B cell (primary cell): ENCODE measurements around the gene MYG1. TPM values are rescaled to one million over a fixed set of nuclear protein-coding genes. Genes with fewer than 3 reads are reported as not detected.

Source experiments
- ATAC-seq: fragments of 200-7000 bp; cut with Tn5 transposase; one replicate; pipeline ENCODE4 v1.10.0; 2021; ENCODE audit warnings: low read depth, mild to moderate bottlenecking, moderate number of reproducible peaks, moderate library complexity
- CTCF ChIA-PET: fragments of 350-600 bp; sonication (Branson Sonifier 250); formaldehyde crosslinking; loops from one replicate; lab custom pipeline; 2021; ENCODE audit warnings: antibody characterized with exemption, inconsistent platforms; lab: Charles Lee
- POLR2A ChIA-PET: fragments of 350-600 bp; sonication (Branson Sonifier 250); formaldehyde crosslinking; loops from one replicate; lab custom pipeline; 2021; ENCODE audit warnings: antibody characterized with exemption; lab: Charles Lee
- DNase-seq: peaks from one replicate; pipeline ENCODE4 v3.0.0; 2013
- H2AFZ ChIP-seq: 2 replicates; pipeline ENCODE4 v1.6.1; 2012; ENCODE audit warnings: mild to moderate bottlenecking, low read depth, low read length; ENCODE audit not compliant: insufficient read depth, poor library complexity, severe bottlenecking
- H3K27ac ChIP-seq, 2 donors: 1 replicate in 1 of 2; 2 replicates in 1 of 2; pipeline ENCODE4 v1.5.1; 2012 to 2013; ENCODE audit warnings: low read length in 2 of 2, mild to moderate bottlenecking in 2 of 2, moderate library complexity in 1 of 2
- H3K27me3 ChIP-seq, 4 experiments: fragments of 200-600 bp in 1 of 4; sonication (generic) in 1 of 4; replicated peaks in 1 of 4; 1 replicate in 2 of 4; 2 replicates in 2 of 4; pipeline versions ENCODE4 v1.6.1 to v1.7.0; 2013 to 2016; ENCODE audit warnings: low read length in 3 of 4, mild to moderate bottlenecking in 2 of 4, mixed read lengths in 1 of 4, moderate library complexity in 1 of 4; ENCODE audit not compliant: insufficient read depth in 4 of 4, control insufficient read depth in 3 of 4; ENCODE audit errors: control extremely low read depth in 1 of 4
- H3K36me3 ChIP-seq, 2 experiments: replicated peaks in 1 of 2; 1 replicate in 1 of 2; 2 replicates in 1 of 2; pipeline versions ENCODE4 v1.6.1 to v1.7.1; 2013; ENCODE audit warnings: low read length in 1 of 2; ENCODE audit not compliant: insufficient read depth in 2 of 2, control insufficient read depth in 1 of 2; ENCODE audit errors: control extremely low read depth in 1 of 2, extremely low read depth in 1 of 2
- H3K4me1 ChIP-seq, 2 donors: fragments of 200-600 bp in 1 of 2; sonication (generic) in 1 of 2; 1 replicate in 1 of 2; 2 replicates in 1 of 2; pipeline versions ENCODE4 v1.5.1 to v1.6.1; 2013 to 2017; ENCODE audit warnings: low read length in 2 of 2; ENCODE audit not compliant: control insufficient read depth in 2 of 2, insufficient read depth in 2 of 2
- H3K4me2 ChIP-seq: replicated peaks from 2 replicates; pipeline ENCODE3; 2012; ENCODE audit warnings: mild to moderate bottlenecking, low read depth, low read length; ENCODE audit not compliant: poor library complexity, severe bottlenecking
- H3K4me3 ChIP-seq, 5 experiments: fragments of 200-600 bp in 1 of 5; sonication (generic) in 1 of 5; 1 replicate in 3 of 5; 2 replicates in 2 of 5; pipeline versions ENCODE4 v1.5.1 to v1.7.0; 2011 to 2016; ENCODE audit warnings: low read length in 4 of 5, mild to moderate bottlenecking in 4 of 5, low read depth in 2 of 5, control low read depth in 1 of 5, moderate library complexity in 1 of 5; ENCODE audit not compliant: insufficient read depth in 1 of 5; ENCODE audit errors: control extremely low read depth in 1 of 5, extremely low read depth in 1 of 5
- H3K79me2 ChIP-seq: fragments of 200-600 bp; sonication (generic); one replicate; pipeline ENCODE4 v1.6.0; 2016; ENCODE audit warnings: low read length; ENCODE audit not compliant: control insufficient read depth, insufficient read depth
- H3K9ac ChIP-seq: fragments of 200-600 bp; sonication (generic); 2 replicates; pipeline ENCODE4 v1.6.1; 2017; ENCODE audit warnings: mild to moderate bottlenecking, low read length, moderate library complexity
- H3K9me3 ChIP-seq, 3 donors: one replicate each; pipeline versions ENCODE4 v1.6.1 to v1.7.1; 2013; ENCODE audit warnings: low read length in 2 of 3; ENCODE audit not compliant: control insufficient read depth in 2 of 3, insufficient read depth in 1 of 3; ENCODE audit errors: control extremely low read depth in 1 of 3
- H4K20me1 ChIP-seq: 2 replicates; pipeline ENCODE4 v1.6.0; 2012; ENCODE audit warnings: mild to moderate bottlenecking, low read length; ENCODE audit not compliant: insufficient read depth, control insufficient read depth, poor library complexity, severe bottlenecking
- H3K27ac Mint-ChIP-seq: one replicate; pipeline ENCODE4 v1.8.0; 2021; ENCODE audit warnings: mixed read lengths
- H3K27me3 Mint-ChIP-seq: one replicate; pipeline ENCODE4 v1.8.0; 2021; ENCODE audit warnings: mixed read lengths
- H3K4me1 Mint-ChIP-seq: one replicate; pipeline ENCODE4 v1.8.0; 2021; ENCODE audit warnings: mixed read lengths
- H3K4me3 Mint-ChIP-seq: one replicate; pipeline ENCODE4 v1.8.0; 2021; ENCODE audit warnings: mixed read lengths
- H3K9me3 Mint-ChIP-seq: one replicate; pipeline ENCODE4 v1.8.0; 2022; ENCODE audit warnings: mixed read lengths; ENCODE audit not compliant: insufficient read depth
- CTCF ChIP-seq: fragments of 200-600 bp; IDR thresholded peaks from one replicate; pipeline ENCODE4 v1.8.0; 2022; ENCODE audit warnings: antibody characterized with exemption, mild to moderate bottlenecking
- EZH2 ChIP-seq: IDR thresholded peaks from 2 replicates; pipeline ENCODE4 v1.6.1; 2012; ENCODE audit warnings: borderline replicate concordance, low read depth, mild to moderate bottlenecking, moderate library complexity, low read length; ENCODE audit not compliant: insufficient read depth, poor library complexity, severe bottlenecking
- WGBS: methylation state at CpG from one replicate; pipeline ENCODE4 v1.1.5; 2013; ENCODE audit warnings: missing lambda C conversion rate; ENCODE audit not compliant: insufficient coverage; 5-methylcytosine and 5-hydroxymethylcytosine counted together
- intact Hi-C: fragments of 100-400 bp; cut with micrococcal nuclease; formaldehyde crosslinking; loops from one replicate; pipeline ENCODE4 v1.10.0; 2022
- polyA plus RNA-seq: library from polyadenylated mRNA; depleted of rRNA; stranded (reverse); fragments of >200 nt; gene quantifications from 2 replicates; pipeline ENCODE4 v1.2.3, GENCODE V29; 2012
- total RNA-seq, 2 donors: library from RNA; stranded (reverse); fragments of 120-200 nt in 1 of 2; gene quantifications; 1 replicate in 1 of 2; 2 replicates in 1 of 2; pipeline versions ENCODE4 v1.2.3 to v1.2.4, GENCODE V29; 2013 to 2022

The MYG1 gene
- total and polyA plus RNA-seq, 2 donors (not counting 1 experiment from before 2014, with no cell fraction given): 46.4 to 48.4 TPM

DNA sequence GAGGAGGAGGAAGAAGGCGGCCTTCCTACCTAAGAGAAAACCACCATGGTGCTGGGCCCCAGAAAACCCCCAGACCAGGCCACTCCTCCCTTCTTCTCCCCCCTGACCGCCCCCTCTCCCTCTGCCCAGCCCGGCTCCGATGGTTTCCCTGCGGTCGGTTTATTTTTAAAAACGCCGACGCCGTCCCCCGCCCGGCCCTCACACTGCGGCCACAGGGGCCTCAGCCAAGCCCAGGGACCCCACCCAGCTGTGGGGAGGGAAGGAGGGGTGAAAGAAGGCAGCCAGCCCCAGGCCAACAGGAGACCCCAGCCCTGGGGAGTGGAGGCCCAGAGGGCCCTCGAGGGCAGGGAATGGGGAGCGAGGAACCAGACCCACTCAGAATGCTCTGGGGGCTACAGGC is 33.2 kb downstream of the MYG1 start:
- Mint-ChIP-seq H3K9me3 (no peaks in the 10 kb centered on the region), H3K27me3 (peaks cover 62% of the 10 kb centered on the region), H3K4me3 (no peak overlapping the region), H3K27ac (no peak overlapping the region), H3K4me1 (peaks cover 9% of the 10 kb centered on the region)
- DNase-seq: no peak
- Histone ChIP-seq H2AFZ (no peak overlapping the region), H3K27me3 (peaks cover 0 to 51% (median 21%) of the 10 kb centered on the region in 4 experiments), H3K4me3 (no peak overlapping the region), H3K79me2 (no peaks in the 10 kb centered on the region), H4K20me1 (no peaks in the 10 kb centered on the region), H3K4me2 (no peak overlapping the region), H3K9ac (no peak overlapping the region), H3K4me1 (peaks cover 10 to 13% of the 10 kb centered on the region in 2 donors), H3K27ac (no peak overlapping the region), H3K9me3 (no peaks in the 10 kb centered on the region), H3K36me3 (no peaks in the 10 kb centered on the region)
- no peak for ATAC-seq
- WGBS: 49% methylated on average over 8 of the region's 15 CpGs
- ChIA-PET POLR2A (no interaction called here), CTCF (interaction anchor here (2.8 to 15.1 kb wide), 2 partner anchors 11 to 15 kb away, joined by 12 to 353 read pairs; partner anchors contain the start of gene AAAS)
- TF ChIP-seq EZH2 (no peak), CTCF (no peak)
- intact Hi-C loops: no loop called here

DNA sequence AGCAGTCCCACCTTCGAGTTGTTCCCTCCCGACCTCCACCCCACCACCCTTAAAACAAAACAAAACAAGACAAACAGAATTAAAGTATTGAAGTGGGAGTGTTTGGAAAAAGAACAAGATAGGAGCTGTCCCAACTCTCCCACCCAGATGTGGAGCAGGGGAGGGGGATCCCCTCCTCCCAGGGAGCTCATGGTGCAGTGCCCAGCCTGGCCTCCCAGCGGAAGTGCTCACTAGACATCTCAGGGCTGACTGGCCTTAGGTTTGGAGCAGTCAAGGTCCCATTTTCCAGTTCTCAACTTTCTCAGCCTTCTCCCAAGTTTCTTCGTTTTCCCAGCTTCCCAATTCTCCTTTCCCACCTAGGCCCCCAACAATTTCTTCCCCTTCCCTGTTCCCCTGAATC is 33.8 kb downstream of the MYG1 start:
- no peak for DNase-seq
- no peak overlapping the region for H3K4me2 ChIP-seq
- no peak overlapping the region for H2AFZ ChIP-seq
- H3K27ac Mint-ChIP-seq: no peak overlapping the region
- H3K4me1 ChIP-seq: peaks cover 10 to 13% of the 10 kb centered on the region in 2 donors
- H3K27me3 ChIP-seq: peaks cover 0 to 51% (median 21%) of the 10 kb centered on the region in 4 experiments
- POLR2A ChIA-PET: no interaction called here
- no peaks in the 10 kb centered on the region for H3K36me3 ChIP-seq
- ATAC-seq: no peak
- intact Hi-C loops: no loop called here
- no peak overlapping the region for H3K4me3 Mint-ChIP-seq
- peaks cover 66% of the 10 kb centered on the region for H3K27me3 Mint-ChIP-seq
- H3K9me3 Mint-ChIP-seq: no peaks in the 10 kb centered on the region
- peaks cover 10% of the 10 kb centered on the region for H3K4me1 Mint-ChIP-seq
- H3K27ac ChIP-seq: no peak overlapping the region
- 88% methylated on average over 2 of the region's 4 CpGs for WGBS
- H3K79me2 ChIP-seq: no peaks in the 10 kb centered on the region
- H3K9me3 ChIP-seq: no peaks in the 10 kb centered on the region
- no peaks in the 10 kb centered on the region for H4K20me1 ChIP-seq
- TF ChIP-seq CTCF: no peak
- H3K9ac ChIP-seq: no peak overlapping the region
- H3K4me3 ChIP-seq: no peak overlapping the region
- CTCF ChIA-PET: interaction anchor here (2.8 to 15.1 kb wide), 2 partner anchors 12 to 14 kb away, joined by 12 to 353 read pairs; partner anchors contain the start of gene AAAS
